ENCODE data around the gene AFTPH.
A peak's percentile ranks its signal among the peaks of the same experiment; 100 is the strongest.

DNA sequence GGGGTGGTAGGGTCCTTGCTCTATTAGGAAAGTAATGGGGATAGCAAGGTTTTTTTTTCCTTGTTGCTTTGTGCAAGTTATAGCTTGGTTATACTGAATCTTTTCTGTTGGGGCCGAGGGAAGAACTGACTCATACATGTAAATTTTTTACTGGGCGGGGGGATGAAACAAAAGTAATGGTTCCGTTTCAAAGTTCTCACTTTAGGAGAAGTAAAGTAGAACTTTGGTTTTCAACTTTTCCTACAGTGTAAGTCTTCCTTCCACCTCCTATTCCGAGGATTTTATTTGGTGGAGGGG is 1.1 kb downstream of the AFTPH start:
- TF ChIP-seq, protein P1, sequence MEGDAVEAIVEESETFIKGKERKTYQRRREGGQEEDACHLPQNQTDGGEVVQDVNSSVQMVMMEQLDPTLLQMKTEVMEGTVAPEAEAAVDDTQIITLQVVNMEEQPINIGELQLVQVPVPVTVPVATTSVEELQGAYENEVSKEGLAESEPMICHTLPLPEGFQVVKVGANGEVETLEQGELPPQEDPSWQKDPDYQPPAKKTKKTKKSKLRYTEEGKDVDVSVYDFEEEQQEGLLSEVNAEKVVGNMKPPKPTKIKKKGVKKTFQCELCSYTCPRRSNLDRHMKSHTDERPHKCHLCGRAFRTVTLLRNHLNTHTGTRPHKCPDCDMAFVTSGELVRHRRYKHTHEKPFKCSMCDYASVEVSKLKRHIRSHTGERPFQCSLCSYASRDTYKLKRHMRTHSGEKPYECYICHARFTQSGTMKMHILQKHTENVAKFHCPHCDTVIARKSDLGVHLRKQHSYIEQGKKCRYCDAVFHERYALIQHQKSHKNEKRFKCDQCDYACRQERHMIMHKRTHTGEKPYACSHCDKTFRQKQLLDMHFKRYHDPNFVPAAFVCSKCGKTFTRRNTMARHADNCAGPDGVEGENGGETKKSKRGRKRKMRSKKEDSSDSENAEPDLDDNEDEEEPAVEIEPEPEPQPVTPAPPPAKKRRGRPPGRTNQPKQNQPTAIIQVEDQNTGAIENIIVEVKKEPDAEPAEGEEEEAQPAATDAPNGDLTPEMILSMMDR (IDR thresholded peaks at IDR 0.05), result no peak
- peak; percentile 20 for TF ChIP-seq POLR2A (IDR thresholded peaks at IDR 0.05)

All from right lobe of liver (tissue), 4 donors.